SIG-M5 (cell line): Measurements from ENCODE around the gene NDUFB8.
"Not testable (repeated sequence)": the region's sequence is repeated elsewhere in the genome, so short reads cannot be mapped to it uniquely, and the experiment has no call there.

Source experiments
- DNase-seq: peaks from one replicate; lab custom pipeline; 2025; lab: John Stamatoyannopoulos, UW

NDUFB8 gene

DNA sequence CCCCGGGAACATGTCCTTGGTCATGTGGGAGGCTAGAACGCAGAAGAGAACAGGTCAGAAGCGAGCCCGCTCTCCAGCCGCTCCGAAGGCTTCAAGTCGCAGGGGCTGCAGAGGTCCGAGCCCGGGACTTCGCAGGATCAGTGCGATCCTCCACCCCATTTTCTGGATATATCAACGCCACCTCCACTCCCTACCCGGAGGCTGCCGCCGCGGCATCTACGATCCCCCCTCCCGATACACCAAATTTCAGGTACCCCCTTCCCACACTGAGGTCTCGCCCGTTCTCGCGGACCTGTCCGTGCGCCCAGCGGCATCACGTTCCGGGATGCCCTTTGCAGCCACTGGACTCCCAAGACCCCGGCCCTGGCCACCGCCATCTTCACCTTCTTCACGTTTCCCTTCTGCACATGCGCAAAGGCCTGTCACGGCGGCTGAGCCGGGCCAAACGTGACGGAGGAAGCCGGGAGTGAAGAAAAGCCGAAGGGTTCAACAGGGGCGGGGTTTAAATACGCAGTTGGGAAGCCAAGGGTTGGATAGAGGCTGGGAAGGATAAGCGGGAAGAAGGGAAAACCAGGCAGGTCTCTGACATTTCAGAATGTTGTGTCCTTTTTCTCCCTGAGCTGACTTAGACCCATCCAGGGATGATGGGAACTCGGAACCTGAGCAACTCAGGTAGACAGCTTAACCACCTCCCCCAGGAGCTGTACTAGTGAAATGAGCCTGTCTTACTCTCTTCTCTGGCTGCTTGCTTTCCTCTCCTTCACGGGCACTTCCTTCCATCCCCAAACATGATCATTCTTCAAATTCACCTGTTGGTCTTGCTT is at the start of gene NDUFB8:
Gene NDUFB8, minus strand, starts transcription at position 397 of the 824 bp plus-strand sequence. Its CDS starts 20 bp downstream, at position 377.
- DNase-seq, result peak; percentile 4

DNA sequence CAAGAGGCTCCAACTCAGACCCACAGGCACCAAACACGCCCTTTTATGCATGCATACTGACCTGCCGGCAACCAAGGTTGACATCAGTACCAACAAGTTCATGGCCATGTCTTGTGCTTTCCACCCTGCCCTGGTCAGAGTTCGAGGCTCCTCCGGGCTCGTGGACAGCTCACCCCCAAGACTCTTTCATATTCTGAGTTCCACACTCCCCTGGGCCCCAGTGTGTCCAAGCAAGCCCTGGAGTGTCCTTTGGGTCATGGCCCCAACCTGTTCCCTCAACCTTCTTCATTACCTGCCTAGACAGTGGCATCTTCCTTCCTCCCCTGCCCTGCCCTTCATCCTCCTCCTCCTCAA is 46.6 kb upstream of the NDUFB8 start:
- no peak for DNase-seq

DNA sequence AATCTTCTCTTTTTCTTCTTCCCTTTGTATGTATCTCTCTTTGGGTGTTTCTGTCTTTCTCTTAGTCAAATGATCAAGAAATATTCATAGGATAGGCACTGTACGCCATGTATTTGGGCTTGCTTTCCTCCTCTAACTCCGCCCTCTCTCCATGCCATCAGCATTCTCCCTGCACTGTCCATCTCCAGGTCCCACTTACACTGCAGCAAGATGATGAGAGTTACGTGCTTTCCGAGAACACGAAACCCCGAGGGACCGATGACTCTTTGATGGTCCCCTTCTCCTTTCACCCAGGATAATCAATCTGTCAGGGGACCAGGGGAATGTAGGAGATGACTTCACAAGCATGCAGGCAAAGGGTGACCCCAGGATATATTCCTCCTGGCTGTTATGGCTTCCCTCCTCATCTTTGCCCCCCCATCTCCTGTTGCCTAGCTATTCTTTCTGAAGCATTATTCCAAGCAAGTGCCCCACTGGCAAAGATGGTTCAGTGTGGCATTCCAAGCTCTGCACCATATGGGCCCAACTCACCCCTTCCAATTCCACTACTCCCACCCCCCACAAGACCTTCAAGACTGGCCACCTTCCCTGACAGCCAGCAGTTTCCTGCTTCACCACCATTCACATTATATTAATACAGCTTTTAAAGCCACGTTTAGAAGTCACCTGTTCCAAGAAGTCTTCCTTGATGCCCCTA is 46.1 kb upstream of the NDUFB8 start:
- DNase-seq, result no peak

DNA sequence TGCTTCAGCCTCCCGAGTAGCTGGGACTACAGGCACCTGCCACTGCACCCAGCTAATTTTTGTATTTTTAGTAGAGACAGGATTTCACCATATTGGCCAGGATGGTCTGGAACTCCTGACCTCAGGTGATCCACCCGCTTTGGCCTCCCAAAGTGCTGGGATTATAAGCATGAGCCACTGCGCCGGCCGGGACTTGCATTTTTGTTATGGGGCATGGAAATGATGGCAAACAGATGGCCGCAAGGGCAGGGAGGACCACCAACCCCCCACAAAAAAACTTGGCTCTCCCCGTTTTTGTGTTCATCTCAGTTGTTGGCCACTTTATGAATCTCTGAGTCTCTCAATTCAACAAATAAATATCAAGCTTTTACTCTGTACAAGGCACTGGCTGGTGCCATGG is 45.5 kb upstream of the NDUFB8 start:
- not testable (repeated sequence) for DNase-seq

DNA sequence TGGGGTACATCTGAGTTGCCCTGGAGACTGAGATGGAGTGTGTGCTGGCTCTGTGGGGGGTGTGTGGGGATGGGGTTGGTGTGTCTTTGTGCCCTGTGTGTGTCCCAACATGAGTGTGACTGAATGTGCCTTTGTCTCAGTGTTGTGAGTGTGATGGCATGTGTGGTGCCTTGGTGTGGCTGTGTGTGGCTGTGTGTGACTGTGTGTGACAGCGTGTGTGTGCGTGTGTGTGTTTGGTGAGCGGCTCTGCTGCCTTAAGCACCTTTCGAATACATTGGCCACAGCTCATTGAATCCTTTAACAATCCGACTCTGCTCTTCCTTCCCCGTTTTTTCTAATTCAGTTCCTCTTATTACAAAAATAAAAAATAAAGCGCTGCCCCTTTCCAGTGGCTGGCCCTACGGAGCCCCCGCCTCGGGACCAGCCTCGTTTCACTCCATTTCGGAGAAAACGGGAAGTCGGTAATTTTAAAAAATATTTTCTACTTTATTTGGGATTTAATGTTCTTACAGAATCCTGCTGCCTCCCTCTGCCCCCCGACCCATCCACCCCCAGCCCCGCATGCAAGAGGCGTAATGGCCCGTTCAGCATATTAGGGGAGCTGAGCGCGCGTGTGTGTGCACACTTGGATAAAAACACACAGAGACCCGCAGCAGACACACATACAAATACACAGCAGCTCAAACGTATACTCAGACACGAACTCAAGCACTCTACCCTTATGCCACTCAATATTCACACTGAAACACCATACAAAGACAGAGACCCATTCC is 41.6 kb upstream of the NDUFB8 start:
- DNase-seq, result no peak

DNA sequence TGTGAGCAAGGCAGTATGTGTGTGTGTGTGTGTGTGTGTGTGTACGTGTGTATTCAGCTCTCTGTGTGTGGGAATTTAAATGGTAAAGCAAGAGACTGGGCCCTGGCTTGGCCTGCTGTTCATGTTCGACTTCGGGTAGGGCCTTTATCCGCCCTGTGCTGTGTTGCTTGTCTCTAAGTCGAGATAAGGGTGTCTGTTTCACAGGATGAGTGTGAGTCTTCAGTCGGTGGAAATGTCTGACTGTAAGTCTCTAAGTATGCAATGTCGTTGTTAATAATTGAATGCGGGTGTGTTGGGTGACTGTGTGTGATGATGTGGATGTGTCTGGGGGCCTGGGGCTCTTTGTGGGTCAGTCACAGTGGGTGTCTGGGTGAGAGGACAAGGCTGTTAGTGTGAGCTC is 40.8 kb upstream of the NDUFB8 start:
- DNase-seq, result no peak

DNA sequence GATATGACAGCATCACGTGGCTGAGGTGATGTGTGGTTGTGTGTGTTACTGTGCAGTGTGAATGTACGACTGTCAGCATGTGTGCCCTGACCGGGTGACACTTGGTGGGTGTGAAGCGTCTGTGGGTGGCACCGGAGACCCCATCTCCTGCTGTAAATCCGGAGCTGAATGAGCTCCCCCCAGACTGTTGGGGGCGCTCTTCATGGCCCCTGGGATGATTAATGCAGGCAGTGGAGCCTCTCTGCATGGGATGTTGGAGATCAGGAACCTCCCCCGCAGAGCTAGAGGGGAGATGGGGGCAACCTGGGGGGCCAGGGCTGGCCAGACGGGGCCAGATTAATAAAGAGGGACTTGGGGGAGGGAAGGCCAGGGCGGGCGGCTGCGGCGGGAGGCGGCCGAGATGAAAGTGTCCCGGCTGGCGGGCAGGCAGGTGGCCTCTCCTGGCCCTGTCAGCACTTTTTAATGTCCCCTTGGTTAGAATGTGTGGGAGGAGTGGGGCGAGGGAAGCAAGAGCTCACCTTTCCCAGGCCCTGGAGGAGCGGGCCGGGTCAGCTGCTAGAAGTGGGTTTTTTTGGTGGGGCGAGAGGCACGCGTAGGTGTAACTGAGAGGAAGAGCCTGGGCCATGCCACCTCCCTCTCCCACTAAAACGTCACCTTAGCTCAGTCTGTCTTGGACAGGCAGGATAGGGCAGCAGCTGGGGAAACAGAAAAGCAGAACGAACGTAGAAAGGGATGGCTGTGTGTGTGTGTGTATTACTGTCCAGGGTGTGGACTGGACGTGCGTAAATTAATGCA is 40.2 kb upstream of the NDUFB8 start:
- DNase-seq, result no peak

GRCh38 chr10:100568912-100569311 is 39.2 kb upstream of the NDUFB8 start:
- no peak for DNase-seq

- DNase-seq, result no peak
Measured at GRCh38 chr10:100567826-100568225, 38.2 kb upstream of the NDUFB8 start.

- no peak for DNase-seq
Measured at GRCh38 chr10:100567249-100567648, 37.6 kb upstream of the NDUFB8 start.

GRCh38 chr10:100566561-100566960 is 36.9 kb upstream of the NDUFB8 start:
- no peak for DNase-seq

DNA sequence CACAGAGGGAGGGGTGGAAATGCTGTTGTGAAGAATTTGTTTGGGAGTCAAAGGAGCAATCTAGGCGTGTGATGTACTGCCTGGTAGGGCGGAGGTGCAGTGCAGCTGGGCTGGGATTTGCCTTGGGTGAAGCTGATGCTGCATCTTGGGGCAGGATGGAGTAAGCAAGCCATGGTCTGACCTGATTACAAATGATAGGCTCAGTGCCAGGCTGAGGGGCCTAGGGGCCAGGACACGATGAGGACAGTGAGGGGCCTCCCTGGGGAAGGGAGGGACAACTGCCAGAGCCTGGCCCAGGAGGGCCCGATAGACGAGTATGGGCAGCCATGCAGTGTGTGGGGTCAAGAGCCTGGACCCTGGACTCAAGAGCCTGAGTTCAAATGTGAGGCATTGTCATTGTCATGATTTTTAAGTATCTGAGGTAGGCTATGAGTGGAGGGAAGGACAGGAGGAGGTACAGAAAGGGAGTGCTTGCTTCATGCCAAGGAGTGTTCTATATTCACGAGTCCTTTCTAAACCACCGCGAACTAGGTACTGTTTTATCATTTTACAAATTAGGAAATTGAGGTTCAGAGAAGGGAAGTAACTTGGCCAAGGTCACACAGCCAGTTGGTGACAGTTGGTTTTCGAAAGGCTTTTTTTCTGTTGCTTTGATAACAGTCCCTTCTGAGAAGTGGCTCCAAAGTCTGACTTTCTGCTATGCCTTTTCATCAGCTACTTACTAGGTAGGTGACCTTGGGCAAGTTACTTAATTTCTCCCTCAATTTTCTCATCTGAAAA is 35.7 kb upstream of the NDUFB8 start:
- no peak for DNase-seq

GRCh38 chr10:100562008-100562672 is 32.5 kb upstream of the NDUFB8 start:
- DNase-seq, result no peak

GRCh38 chr10:100561005-100561404 is 31.3 kb upstream of the NDUFB8 start:
- DNase-seq, result no peak

GRCh38 chr10:100560248-100560647 is 30.6 kb upstream of the NDUFB8 start:
- no peak for DNase-seq

DNA sequence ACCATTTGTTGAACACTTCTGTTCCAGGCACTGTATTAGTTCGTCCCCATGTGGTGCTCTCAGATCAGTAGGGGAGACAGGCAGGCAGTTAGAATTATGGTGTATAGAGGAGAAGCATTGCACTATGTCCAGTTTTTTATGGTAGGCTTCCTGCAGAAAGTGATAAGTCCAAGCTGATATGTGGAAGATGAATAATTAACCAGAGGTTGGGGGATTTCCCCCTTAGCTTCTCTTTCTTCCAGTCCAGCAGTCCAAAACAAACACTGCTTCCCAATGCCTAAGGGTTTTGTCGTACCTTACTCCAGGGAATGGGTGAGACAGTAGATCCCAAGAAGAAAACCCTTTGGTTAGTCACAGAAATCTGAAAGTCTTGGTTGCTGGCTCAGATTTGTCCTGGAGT is 25.2 kb upstream of the NDUFB8 start:
- no peak for DNase-seq

DNA sequence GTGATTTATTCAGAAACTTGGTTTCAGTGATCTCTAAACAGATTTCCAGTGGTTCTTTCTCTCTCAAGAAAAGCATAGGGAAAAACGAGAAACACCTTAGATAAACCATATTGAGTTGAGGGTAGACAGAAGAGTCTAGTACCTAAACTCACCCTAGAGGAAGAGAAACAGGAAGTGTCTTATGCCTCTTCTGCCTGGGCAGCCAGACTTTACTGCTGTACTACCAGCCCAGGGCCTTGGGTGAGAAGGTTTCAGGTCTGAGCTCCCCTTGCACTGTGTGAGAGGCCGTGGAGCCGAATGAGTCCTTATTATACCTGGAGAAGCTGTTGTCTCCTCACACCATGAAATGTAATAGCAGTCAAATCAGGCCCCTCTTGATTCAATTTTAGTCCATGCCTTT is 24.3 kb upstream of the NDUFB8 start:
- no peak for DNase-seq

DNA sequence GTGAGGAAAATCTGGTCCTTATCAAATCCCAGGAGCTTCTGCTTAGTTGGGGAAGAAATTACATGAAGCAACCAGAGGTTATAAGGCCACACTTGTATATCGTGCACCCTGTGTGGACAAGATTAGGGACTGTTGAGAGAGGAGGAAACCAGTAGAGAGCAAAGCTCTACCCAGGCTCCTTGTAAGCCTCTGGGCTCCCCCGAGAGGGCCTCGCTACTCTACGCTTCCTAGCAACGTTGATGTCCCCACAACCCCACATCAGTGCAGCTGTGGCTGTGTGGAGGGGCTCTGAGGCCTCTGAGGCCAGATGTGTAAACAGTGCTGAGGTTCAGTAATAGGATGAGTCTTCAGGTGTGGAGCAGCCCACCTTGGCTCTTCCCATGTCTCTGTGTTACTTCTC is 22.1 kb upstream of the NDUFB8 start:
- no peak for DNase-seq

DNA sequence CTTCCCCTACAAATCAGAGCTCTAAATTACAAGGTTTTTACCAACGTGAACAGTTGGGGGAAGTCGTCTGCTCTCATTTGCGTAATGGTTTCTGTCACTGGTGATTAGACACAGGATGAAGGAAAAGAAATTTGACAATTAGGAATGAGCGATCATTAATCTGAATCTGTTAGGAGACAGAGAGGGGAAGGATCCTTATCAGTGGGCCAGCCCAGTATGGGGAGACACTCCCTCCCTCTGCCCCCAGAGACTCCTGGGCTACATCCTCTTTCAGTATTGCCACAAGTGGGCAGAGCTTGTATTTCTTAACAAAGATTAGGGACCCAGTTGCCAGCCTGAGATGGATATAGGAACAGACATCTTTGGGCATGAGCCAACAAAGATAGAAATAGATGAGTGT is 21.5 kb upstream of the NDUFB8 start:
- no peak for DNase-seq

GRCh38 chr10:100544950-100545349 is 15.3 kb upstream of the NDUFB8 start:
- DNase-seq, result no peak

- DNase-seq, result no peak
Measured at GRCh38 chr10:100537475-100537874, 7.8 kb upstream of the NDUFB8 start.
